GM13976 (cell line): ENCODE results near the gene SKI.
A peak's percentile ranks its signal among the peaks of the same experiment; 100 is the strongest.

Experiments
- DNase-seq: peaks from one replicate; pipeline ENCODE4 v3.0.0; 2012; ENCODE audit warnings: low spot score
- in situ Hi-C: fragments of 300-500 bp; cut with MboI; formaldehyde crosslinking; loops from one replicate; pipeline ENCODE4 v1.12.0; 2022; ENCODE audit warnings: low sequenced_read_pairs, mixed read lengths, inconsistent platforms; ENCODE audit not compliant: unreplicated experiment
- TF ChIP-seq, protein P1 (sequence below): IDR thresholded peaks from 2 replicates; pipeline ENCODE4 v1.5.1; 2012; ENCODE audit warnings: borderline replicate concordance, mild to moderate bottlenecking; ENCODE audit not compliant: insufficient read depth; ENCODE audit errors: extremely low read depth, missing control alignments, control extremely low read depth

Gene SKI

DNA sequence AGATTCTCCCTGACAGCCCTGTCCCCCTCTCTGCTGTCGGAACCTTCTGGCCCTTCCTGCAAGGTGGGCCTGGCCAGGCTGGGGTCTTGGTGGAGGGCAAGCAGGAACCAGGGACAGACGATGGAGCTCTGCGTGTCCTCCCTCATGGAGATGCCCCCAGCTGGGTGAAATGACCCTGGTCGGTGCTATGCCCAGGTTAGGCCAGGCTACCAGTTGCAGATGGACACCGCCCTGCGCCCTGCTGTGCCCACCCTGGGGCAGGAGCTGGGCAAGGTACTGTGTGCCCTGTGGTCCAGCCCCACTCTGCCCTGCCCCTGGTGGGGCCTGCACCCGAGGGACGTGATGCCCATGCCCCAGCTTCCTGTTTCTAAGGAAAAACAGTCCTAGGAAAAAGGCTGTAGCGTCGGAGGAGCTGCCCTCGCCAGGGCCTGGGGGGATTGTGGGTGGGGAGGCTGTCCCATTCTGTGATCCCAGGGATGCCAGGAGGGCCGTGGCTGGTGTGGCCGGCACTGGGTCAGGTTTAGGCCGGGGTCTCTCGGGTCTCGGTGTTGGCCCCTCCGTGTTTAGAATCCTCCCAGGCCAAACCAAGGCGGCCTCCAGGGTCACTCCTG, 85.6 kb downstream of the SKI start:
- DNase-seq: no peak
- TF ChIP-seq, protein P1, sequence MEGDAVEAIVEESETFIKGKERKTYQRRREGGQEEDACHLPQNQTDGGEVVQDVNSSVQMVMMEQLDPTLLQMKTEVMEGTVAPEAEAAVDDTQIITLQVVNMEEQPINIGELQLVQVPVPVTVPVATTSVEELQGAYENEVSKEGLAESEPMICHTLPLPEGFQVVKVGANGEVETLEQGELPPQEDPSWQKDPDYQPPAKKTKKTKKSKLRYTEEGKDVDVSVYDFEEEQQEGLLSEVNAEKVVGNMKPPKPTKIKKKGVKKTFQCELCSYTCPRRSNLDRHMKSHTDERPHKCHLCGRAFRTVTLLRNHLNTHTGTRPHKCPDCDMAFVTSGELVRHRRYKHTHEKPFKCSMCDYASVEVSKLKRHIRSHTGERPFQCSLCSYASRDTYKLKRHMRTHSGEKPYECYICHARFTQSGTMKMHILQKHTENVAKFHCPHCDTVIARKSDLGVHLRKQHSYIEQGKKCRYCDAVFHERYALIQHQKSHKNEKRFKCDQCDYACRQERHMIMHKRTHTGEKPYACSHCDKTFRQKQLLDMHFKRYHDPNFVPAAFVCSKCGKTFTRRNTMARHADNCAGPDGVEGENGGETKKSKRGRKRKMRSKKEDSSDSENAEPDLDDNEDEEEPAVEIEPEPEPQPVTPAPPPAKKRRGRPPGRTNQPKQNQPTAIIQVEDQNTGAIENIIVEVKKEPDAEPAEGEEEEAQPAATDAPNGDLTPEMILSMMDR: no peak
- in situ Hi-C loops: no loop called here

- no peak for DNase-seq
- TF ChIP-seq, protein P1: no peak
- in situ Hi-C loops: no loop called here
These were observed 86.2 kb downstream of the SKI start for GRCh38 chr1:2314273-2314802.

DNA sequence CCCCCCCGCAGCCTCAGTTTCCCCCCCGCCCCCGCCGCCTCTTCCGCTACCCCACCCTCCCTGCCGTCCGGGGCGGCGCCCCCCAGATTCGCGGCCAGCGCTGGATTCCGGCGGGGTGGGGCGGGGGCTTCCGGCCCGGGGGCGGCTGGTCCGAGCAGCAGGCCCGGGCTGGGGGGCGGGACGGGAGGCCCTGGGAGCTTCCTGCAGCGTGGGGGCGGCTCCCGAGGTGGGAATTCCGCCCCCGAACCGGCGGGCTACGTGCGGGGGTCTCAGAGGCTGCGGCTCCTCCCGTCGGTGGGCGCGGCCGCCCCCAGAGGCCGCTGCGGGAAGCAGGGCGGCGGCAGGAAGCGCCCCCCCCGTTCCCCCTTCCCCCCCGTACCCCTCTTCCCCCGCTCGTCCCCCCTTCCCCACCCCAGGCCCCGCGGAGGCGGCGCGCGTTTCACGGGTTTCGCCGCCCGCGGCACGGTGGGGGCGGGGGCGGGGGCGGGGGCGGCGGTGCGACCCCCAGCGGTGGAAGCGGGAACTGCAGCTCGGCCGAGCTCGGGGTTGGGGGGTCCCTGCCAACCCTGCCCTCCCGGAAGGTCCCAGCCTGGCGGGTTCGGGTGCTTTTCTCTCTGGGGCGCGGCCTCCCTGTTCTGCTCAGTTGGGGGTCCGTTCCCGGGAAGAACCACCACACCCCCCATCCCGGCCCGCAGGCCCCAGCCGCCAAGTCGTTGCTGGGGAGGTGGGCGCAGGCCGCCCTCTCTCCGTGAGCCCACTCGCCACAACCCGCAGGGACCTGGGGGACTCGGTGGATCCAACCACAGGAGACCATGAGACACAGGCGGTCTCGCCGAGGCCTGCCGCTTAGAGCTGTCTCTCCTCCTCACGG, 86.9 kb downstream of the SKI start:
- DNase-seq: peak; percentile 91
- TF ChIP-seq, protein P1: peak; percentile 70
- in situ Hi-C loops: no loop called here

GRCh38 chr1:2315674-2316450, 87.7 kb downstream of the SKI start:
- DNase-seq: no peak
- TF ChIP-seq, protein P1: no peak
- in situ Hi-C loops: no loop called here

- DNase-seq: no peak
- TF ChIP-seq, protein P1: no peak
- in situ Hi-C loops: no loop called here
These were observed 88.4 kb downstream of the SKI start for GRCh38 chr1:2316451-2316961.

- DNase-seq: no peak
- in situ Hi-C loops: no loop called here
- TF ChIP-seq, protein P1: no peak
These were observed 89.3 kb downstream of the SKI start for GRCh38 chr1:2317230-2318065.
